Muscle of leg (tissue), 9 donors: ENCODE measurements around the gene G3BP2. TPM values are rescaled to one million over a fixed set of nuclear protein-coding genes. Genes with fewer than 3 reads are reported as not detected.

Experiments
- polyA plus RNA-seq, 8 donors: library from polyadenylated mRNA; unstranded; fragments of 120-200 nt; gene quantifications; one replicate each; pipeline versions ENCODE4 v1.2.1 to v1.2.3, GENCODE V29; 2013; ENCODE audit warnings: inconsistent platforms in 1 of 8, low replicate concordance in 1 of 8; ENCODE audit not compliant: insufficient read length in 8 of 8, insufficient read depth in 1 of 8
- total RNA-seq: library from RNA; stranded (reverse); fragments of 120-200 nt; gene quantifications from one replicate; pipeline ENCODE4 v1.2.4, GENCODE V29; 2013

The G3BP2 gene
- total and polyA plus RNA-seq, 9 donors, result 97.7 to 180 (median 157) TPM

Other genes starting within 250 kb of the G3BP2 start
- 19.2 TPM for gene RCHY1, start 159.0 kb downstream of the G3BP2 start, total RNA-seq
- 10 to 100 TPM; 23.7 to 34.1 (median 27.7) TPM for gene RCHY1, start 159.0 kb downstream of the G3BP2 start, polyA plus RNA-seq
- 16.1 TPM for gene THAP6, start 158.9 kb downstream of the G3BP2 start, total RNA-seq
- gene THAP6, start 158.9 kb downstream of the G3BP2 start, polyA plus RNA-seq, result 10 to 100 TPM; 10.5 to 16.6 (median 12.2) TPM
- not detected for gene ODAPH, start 117.3 kb downstream of the G3BP2 start, total RNA-seq
- gene ODAPH, start 117.3 kb downstream of the G3BP2 start, polyA plus RNA-seq, result under 1 TPM in 2 of 8 donors, not detected in 6; 0.18 to 0.22 TPM
- gene CDKL2, start 42.9 kb downstream of the G3BP2 start, total RNA-seq, result 0.22 TPM
- gene CDKL2, start 42.9 kb downstream of the G3BP2 start, polyA plus RNA-seq, result under 1 TPM; 0.08 to 0.26 (median 0.15) TPM
- 187 TPM for gene USO1, start 51.2 kb upstream of the G3BP2 start, total RNA-seq
- 100 to 1,000 TPM; 145 to 209 (median 174) TPM for gene USO1, start 51.2 kb upstream of the G3BP2 start, polyA plus RNA-seq
- gene PPEF2, start 229.0 kb upstream of the G3BP2 start, total RNA-seq, result 0.04 TPM
- under 1 TPM in 4 of 8 donors, not detected in 4; 0.07 to 0.43 (median 0.27) TPM for gene PPEF2, start 229.0 kb upstream of the G3BP2 start, polyA plus RNA-seq